Esophagus (tissue), 2 donors: ENCODE results near the gene TRIML2. TPM values are rescaled to one million over a fixed set of nuclear protein-coding genes. Genes with fewer than 3 reads are reported as not detected.
"Not testable (repeated sequence)": the region's sequence is repeated elsewhere in the genome, so short reads cannot be mapped to it uniquely, and the experiment has no call there.

Source experiments
- H3K27ac ChIP-seq, 2 donors: one replicate each; pipeline ENCODE4 v1.5.1; 2013; ENCODE audit warnings: low read depth in 2 of 2, mild to moderate bottlenecking in 2 of 2, inconsistent platforms in 1 of 2, low read length in 1 of 2, moderate library complexity in 1 of 2
- H3K27me3 ChIP-seq, 2 donors: one replicate each; pipeline ENCODE4 v1.6.1; 2013; ENCODE audit warnings: low read length in 2 of 2, control low read depth in 1 of 2, mild to moderate bottlenecking in 1 of 2; ENCODE audit not compliant: insufficient read depth in 2 of 2, control insufficient read depth in 1 of 2
- H3K36me3 ChIP-seq, 2 donors: one replicate each; pipeline ENCODE4 v1.6.1; 2013; ENCODE audit warnings: low read length in 1 of 2; ENCODE audit not compliant: control insufficient read depth in 2 of 2, insufficient read depth in 2 of 2
- H3K4me1 ChIP-seq, 2 donors: one replicate each; pipeline ENCODE4 v1.6.1; 2013; ENCODE audit warnings: low read length in 1 of 2; ENCODE audit not compliant: control insufficient read depth in 2 of 2, insufficient read depth in 2 of 2
- H3K4me3 ChIP-seq, 2 donors: one replicate each; pipeline ENCODE4 v1.5.1; 2013; ENCODE audit warnings: low read length in 2 of 2, mild to moderate bottlenecking in 2 of 2, low read depth in 1 of 2, moderate library complexity in 1 of 2
- H3K9me3 ChIP-seq, 2 donors: one replicate each; pipeline ENCODE4 v1.6.1; 2013; ENCODE audit warnings: mild to moderate bottlenecking in 2 of 2, low read depth in 1 of 2, low read length in 1 of 2, moderate library complexity in 1 of 2; ENCODE audit not compliant: control insufficient read depth in 2 of 2, insufficient read depth in 1 of 2
- WGBS, 2 donors: extraction: QIAGEN DNeasy Blood & Tissue Kit; methylation state at CpG; one replicate each; pipeline ENCODE4 v1.1.7; 2013; 5-methylcytosine and 5-hydroxymethylcytosine counted together
- polyA plus RNA-seq, 2 donors: library from polyadenylated mRNA; stranded (reverse); fragments of 200-250 nt; gene quantifications; one replicate each; pipeline ENCODE4 v1.2.3, GENCODE V29; 2013
- donor health status: healthy with polysubstance abuse.
- donor health status: Bipolar disorder and iron deficiency.

Gene TRIML2
- polyA plus RNA-seq, 2 donors, result not detected

DNA sequence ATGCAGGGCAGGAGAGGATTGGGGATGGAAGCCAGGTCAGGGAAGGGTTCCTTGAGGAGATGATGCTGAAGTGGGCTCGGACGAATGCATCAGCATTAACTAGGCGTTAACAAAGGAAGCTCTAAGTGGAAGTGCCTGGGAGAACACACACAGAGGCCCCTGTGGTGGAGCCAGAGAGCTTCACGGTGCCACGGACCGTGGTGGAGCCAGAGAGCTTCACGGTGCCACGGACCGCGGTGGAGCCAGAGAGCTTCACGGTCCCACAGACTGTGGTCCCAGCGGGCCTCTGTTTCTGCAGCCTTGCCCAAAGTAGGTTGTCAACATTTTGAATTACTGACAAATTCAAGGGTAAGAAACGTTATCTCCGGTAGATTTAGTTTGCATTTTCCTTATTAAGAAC is 48.3 kb downstream of the TRIML2 start:
- WGBS, 2 donors, result 90 to 93% methylated on average over 14 of the region's 14 CpGs
- no peak overlapping the region for H3K4me3 ChIP-seq
- H3K4me1 ChIP-seq, result no peaks in the 10 kb centered on the region
- no peaks in the 10 kb centered on the region for H3K9me3 ChIP-seq
- H3K27me3 ChIP-seq, result no peaks in the 10 kb centered on the region
- H3K27ac ChIP-seq, result no peak overlapping the region
- H3K36me3 ChIP-seq, result no peaks in the 10 kb centered on the region

DNA sequence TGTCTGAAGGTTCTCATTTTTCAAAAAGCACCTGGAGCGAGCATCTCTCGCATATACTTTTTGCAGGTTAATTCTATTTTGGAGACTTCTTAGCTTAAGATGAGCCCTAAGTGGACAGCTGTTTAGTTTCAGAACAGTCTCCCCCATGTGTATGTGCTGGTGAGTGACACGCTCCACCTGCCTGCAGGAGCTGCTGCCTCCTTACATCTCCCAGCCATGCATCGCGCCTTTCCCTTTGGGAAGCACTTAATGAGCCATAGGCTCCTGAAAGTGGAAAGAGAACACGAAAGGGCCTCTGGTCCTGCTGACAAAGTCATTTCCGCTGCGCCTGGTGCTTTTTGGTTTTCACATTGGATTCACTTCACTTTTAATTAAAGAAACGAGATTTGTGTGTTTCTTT is 56.1 kb downstream of the TRIML2 start:
- 82 to 87% methylated on average over 9 of the region's 9 CpGs for WGBS, 2 donors
- no peak overlapping the region for H3K4me3 ChIP-seq
- H3K27ac ChIP-seq, result no peak overlapping the region
- no peaks in the 10 kb centered on the region for H3K4me1 ChIP-seq
- no peaks in the 10 kb centered on the region for H3K36me3 ChIP-seq
- peaks cover 0 to 3% of the 10 kb centered on the region in 2 donors for H3K9me3 ChIP-seq
- H3K27me3 ChIP-seq, result no peaks in the 10 kb centered on the region

DNA sequence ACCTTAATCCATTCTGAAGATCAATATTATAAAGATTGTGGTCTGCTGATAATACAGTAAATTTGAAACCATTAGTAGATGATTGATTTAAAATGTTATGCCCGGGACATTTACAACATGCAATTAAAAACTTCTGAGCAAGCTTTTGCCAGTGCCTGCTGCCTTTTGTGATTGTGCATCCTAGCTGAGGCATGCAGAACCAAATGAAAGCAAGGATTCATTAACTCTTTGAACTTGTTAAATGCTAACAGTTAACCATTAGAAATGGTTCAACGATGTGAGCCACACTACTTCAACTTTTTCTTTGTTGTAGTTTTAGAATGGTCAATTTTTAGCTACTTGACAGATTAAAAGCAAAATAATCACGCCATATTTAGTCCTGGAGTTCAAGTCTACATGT is 62.7 kb downstream of the TRIML2 start:
- Histone ChIP-seq H3K9me3 (peaks cover 0 to 5% of the 10 kb centered on the region in 2 donors), H3K4me3 (no peak overlapping the region), H3K4me1 (no peaks in the 10 kb centered on the region), H3K27ac (no peak overlapping the region), H3K36me3 (no peaks in the 10 kb centered on the region), H3K27me3 (no peaks in the 10 kb centered on the region)
- WGBS, 2 donors, result 54 to 56% methylated on average over 3 of the region's 3 CpGs

GRCh38 chr4:188045461-188045860 is 63.9 kb downstream of the TRIML2 start:
- not testable (repeated sequence) for H3K27ac ChIP-seq, H3K4me1 ChIP-seq, H3K27me3 ChIP-seq, H3K9me3 ChIP-seq, H3K4me3 ChIP-seq, H3K36me3 ChIP-seq
- WGBS, 2 donors, result 91% methylated on average over 10 of the region's 10 CpGs

- Histone ChIP-seq H3K27me3 (no peaks in the 10 kb centered on the region), H3K4me3 (no peak overlapping the region), H3K27ac (no peak overlapping the region), H3K4me1 (no peaks in the 10 kb centered on the region), H3K36me3 (no peaks in the 10 kb centered on the region), H3K9me3 (peaks cover 0 to 5% of the 10 kb centered on the region in 2 donors)
- WGBS, 2 donors, result 92 to 96% methylated on average over 5 of the region's 5 CpGs
Observed at GRCh38 chr4:188043154-188043553, 66.2 kb downstream of the TRIML2 start.

DNA sequence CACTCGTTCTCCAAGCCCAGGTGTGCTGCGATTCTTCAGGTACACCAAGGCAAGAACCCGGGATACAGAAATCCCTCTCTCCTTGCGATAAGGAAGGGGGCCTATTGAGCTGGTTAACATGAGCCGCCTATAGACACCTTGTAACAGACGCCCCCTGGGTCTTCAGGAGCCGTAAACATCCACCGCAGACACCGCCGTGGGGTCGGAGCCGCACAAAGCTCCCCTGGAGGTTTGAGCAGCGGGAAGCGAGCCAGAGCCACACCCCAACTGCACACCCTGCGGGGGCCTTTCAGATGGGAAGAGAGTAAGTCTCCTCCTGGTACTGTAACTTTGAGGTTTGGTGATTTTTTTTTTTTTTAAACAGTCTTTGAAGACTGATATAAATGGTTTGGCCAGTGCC is 67.2 kb downstream of the TRIML2 start:
- Histone ChIP-seq H3K27me3 (no peaks in the 10 kb centered on the region), H3K36me3 (no peaks in the 10 kb centered on the region), H3K4me1 (no peaks in the 10 kb centered on the region), H3K27ac (no peak overlapping the region), H3K4me3 (no peak overlapping the region), H3K9me3 (peaks cover 0 to 5% of the 10 kb centered on the region in 2 donors)
- 62% methylated on average over 15 of the region's 15 CpGs for WGBS, 2 donors

DNA sequence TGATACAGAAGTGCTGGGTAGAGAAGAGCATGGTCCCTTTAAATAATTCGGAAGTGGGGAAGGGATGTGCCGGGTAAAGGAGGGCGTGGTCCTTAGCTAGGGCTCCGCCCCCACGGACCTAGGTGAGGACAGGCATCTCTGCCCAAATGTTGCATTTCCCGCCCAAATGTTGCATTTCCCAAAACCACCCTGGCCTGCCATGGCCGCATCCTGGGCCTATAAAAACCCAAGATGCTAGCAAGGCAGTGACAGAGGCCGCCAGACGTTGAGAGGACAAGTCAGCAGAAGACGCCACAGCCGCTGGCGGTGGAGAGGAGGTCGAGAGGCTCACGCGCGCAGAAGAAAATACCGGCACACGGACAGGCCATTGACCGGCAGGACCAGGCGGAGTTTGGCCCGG is 67.7 kb downstream of the TRIML2 start:
- Histone ChIP-seq H3K36me3 (no peaks in the 10 kb centered on the region), H3K4me3 (no peak overlapping the region), H3K27me3 (no peaks in the 10 kb centered on the region), H3K9me3 (peaks cover 0 to 5% of the 10 kb centered on the region in 2 donors), H3K4me1 (no peaks in the 10 kb centered on the region), H3K27ac (no peak overlapping the region)
- 74 to 84% methylated on average over 21 of the region's 21 CpGs for WGBS, 2 donors

Other genes with a start within 250 kb of the TRIML2 start
- gene ZFP42, start 113.8 kb downstream of the TRIML2 start, polyA plus RNA-seq, result under 1 TPM in 1 of 2 donors, not detected in 1; 0.01 TPM
- gene TRIML1, start 29.8 kb upstream of the TRIML2 start, polyA plus RNA-seq, result not detected